HS-27A (cell line): Measurements from ENCODE around the gene TBC1D22B.
"Not testable (repeated sequence)": the region's sequence is repeated elsewhere in the genome, so short reads cannot be mapped to it uniquely, and the experiment has no call there.

Experiments used
- DNase-seq: peaks from one replicate; pipeline ENCODE4 v3.0.0-alpha.2; 2012; ENCODE audit warnings: low read depth, missing footprints

Gene TBC1D22B

GRCh38 chr6:37265860-37266259 lies 8.3 kb downstream of the TBC1D22B start:
- DNase-seq, result no peak

DNA sequence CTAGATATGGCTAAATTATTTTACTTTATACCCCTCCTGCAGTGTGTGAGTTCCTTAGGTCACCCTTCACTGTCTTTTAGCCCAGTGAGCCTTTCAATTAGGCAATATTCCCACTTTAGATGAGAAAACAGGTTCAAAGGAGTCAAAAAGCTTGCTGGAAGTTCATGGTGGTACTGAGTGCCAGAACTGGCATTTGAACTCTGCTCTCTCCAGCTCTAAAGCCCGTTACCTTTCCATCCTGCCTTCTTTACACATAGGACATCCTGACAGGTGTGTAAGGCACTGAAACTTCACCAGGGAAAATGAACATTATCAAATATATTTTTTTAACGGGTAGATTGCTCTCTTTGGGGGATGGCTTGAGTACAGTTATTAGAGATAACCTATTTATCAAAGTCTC lies 11.5 kb downstream of the TBC1D22B start:
- no peak for DNase-seq

DNA sequence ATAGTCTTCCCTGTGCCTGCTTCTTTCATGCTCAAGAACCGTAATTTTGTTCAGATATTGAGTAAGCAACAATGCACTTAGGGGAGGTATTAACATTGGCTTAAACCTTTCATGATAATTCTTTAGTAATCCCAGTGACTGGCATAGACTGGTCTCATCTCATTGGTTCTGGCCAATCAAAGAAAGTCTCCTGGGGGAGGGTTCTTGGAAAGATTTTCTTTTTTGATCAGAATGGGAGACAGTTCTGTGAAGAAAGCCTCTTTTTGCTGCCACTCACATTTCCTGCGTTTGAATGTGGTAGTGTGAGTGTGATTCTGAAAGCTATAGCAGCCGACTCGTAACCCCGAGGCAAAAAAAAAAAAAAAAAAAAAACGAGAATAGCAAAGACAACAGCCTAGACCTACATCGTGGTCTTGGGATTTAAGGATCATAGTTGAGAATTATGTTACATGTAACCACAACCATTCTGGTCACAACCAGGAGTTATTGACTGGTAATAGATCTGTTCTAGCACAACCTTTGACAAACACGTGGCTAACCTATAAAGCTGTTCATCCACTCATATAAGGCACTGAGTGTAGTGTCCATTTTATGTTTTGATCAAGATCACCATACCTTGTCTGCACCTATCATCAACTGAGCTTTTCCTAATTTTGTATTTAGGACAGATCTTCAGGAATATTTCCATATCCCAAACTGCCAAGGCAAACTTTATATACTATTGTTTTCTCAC lies 15.4 kb downstream of the TBC1D22B start:
- DNase-seq, result no peak

GRCh38 chr6:37273690-37274089 lies 16.1 kb downstream of the TBC1D22B start:
- no peak for DNase-seq

GRCh38 chr6:37275350-37275749 lies 17.8 kb downstream of the TBC1D22B start:
- DNase-seq, result no peak

- DNase-seq, result no peak
Observed at GRCh38 chr6:37277001-37277409, 19.4 kb downstream of the TBC1D22B start.

DNA sequence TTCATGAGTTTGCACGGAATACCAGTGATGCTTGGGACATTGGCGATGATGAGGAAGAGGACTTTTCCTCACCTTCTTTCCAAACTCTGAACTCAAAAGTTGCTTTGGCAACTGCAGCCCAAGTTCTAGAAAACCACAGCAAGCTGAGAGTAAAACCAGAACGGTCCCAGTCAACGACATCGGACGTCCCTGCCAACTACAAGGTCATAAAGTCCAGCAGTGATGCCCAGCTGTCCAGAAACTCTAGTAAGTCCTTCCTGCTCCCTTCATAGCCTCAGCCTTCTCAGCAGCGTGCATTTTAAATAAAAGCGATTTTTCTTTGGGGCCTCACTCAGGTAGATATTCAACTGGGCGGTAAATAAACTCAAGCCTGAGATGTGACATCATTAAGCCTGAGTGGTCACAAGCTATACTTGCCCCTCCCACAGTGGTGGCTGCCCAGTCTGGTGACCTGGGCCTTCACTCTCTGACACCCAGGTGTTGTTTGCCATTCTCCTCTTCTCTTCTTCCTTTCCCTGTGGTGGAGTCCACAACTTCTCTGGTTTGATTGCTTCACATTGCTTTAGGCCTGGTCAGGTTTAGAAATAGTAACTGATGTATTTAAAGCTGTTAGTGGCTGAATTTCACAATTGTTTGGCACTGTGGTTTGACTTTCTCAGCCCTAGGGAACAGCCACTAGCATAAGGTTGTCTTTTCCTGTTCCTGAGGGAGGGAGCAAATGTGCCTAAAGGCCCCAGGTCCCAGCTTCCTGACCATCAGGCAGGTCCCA lies 22.0 kb downstream of the TBC1D22B start:
- DNase-seq, result no peak

DNA sequence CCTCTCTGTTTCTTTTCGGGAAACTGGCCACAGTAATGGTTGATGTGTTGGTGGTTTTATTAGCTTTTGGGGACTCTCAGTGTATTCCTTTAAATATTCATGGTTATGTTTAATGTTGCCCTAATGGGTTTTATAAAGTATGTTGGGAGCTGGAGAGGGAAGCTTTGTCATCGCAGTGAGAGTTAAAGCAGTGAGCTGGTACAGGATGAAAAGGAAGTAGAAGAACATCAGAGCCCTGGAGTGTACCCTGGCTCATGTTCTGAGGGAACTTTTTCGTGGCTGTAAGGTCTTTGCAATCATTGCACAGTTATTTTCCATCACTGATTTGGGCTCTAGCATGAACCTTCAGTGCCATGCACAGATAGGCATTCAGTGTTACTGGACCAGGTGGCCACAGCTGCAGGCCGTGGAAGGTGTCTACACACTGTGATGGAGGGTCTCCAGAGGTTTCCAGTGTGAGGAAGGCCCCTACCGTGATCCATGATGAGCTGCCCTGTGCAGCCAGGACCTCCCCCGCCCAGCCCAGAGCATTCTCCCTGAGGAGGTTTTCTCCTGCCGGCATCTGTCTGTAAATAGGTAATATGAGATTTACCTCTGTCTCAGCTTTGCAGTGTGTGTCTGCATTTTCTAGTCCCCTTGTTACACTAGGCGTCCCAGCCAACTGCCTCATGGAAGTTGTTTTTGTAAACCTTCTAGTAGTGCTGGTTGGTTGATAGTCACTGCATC lies 22.8 kb downstream of the TBC1D22B start:
- no peak for DNase-seq

GRCh38 chr6:37282371-37282770 lies 24.8 kb downstream of the TBC1D22B start:
- DNase-seq, result no peak

GRCh38 chr6:37283268-37283667 lies 25.7 kb downstream of the TBC1D22B start:
- no peak for DNase-seq

- DNase-seq, result no peak
Observed at GRCh38 chr6:37283671-37284151, 26.1 kb downstream of the TBC1D22B start.

- DNase-seq, result no peak
Observed at GRCh38 chr6:37284781-37285180, 27.2 kb downstream of the TBC1D22B start.

- DNase-seq, result no peak
Observed at GRCh38 chr6:37285861-37286311, 28.3 kb downstream of the TBC1D22B start.

- DNase-seq, result no peak
Observed at GRCh38 chr6:37287519-37288157, 30.1 kb downstream of the TBC1D22B start.

DNA sequence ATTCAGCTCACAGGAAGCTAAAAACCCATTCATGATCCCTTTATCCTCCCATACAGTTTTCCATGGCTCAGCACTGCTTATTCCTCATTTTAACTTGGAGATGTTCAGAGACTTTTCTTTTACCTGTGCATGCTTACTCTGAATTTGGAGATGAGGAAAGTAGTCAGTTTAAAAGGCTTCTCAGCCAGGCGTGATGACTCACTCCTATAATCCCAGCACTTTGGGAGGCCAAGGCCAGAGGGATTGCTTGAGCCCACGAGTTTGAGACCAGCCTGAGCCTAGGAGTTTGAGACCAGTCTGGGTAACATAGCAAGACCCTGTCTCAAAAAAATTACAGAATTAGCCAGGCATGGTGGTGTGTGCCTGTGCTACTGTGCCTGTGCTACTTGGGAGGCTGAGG lies 30.7 kb downstream of the TBC1D22B start:
- no peak for DNase-seq

DNA sequence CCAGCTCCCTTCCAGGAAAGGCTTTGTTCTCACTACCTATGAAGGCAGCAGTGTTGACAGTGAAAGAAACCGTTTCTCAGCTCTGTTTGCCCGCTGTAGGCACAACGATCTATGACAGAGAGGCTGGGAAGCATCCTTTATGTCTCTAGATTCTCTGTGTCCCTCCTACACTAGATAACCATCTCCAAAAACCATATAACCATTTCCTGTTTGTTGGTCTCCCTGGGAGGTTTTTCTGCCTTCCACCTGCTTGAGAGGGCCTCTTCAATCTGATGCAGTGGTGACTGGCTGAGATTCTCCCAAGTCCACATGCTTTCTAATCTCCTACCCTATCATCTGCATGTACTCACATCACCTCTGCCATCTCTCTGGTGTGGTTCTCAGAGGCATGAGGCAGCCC lies 32.4 kb downstream of the TBC1D22B start:
- no peak for DNase-seq

- DNase-seq, result no peak
Observed at GRCh38 chr6:37293426-37293825, 35.9 kb downstream of the TBC1D22B start.

- not testable (repeated sequence) for DNase-seq
Observed at GRCh38 chr6:37297637-37298036, 40.1 kb downstream of the TBC1D22B start.

DNA sequence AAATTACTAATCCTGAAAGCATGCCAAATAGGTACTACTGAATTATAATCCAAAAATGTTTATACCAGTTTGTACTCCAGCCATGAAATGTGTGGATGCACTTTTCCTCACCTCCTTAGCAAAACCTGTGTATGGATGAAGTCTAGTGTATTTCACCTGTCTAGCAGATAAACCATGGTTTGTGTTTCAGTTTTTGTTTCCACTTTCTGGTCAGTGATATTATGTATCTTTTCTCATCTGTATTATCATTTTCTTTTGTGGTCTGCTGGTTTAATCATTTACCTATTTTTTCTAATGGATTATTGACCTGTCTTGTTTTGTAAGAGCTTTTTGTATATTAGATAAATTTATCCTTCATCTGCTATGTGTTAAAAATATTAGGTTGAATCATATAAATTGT lies 41.4 kb downstream of the TBC1D22B start:
- no peak for DNase-seq

DNA sequence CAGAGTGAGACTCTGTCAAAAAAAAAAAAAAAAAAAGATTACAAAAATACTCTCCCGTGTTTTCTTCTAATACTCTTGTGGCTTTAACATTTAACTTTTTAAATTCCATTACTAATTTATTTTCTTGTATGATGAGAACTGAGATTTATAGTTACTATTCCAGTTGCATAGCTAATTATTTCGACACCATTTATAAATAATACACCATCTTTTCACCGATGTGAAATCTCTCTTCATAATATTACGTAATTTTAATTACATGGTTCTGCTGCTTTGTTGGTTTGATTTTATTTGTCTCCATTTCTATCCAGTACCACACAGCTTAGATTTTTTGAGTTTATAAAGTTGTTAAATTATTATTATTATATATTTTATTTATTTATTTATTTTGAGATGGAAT lies 42.4 kb downstream of the TBC1D22B start:
- no peak for DNase-seq

GRCh38 chr6:37302086-37302686 lies 44.6 kb downstream of the TBC1D22B start:
- DNase-seq, result no peak
